Neural cell (in vitro differentiated cells): ENCODE data around the gene TMBIM1.

ENCODE experiments used
- EP300 ChIP-seq: fragments of 450-650 bp; conservative IDR thresholded peaks from 2 replicates; pipeline ENCODE4 v1.6.1; 2014; ENCODE audit warnings: antibody characterized with exemption, mild to moderate bottlenecking, moderate library complexity; ENCODE audit not compliant: poor library complexity, severe bottlenecking
- EZH2 ChIP-seq: fragments of 200-600, 300-800 bp; shearing (Covaris generic), sonication (generic); IDR thresholded peaks from 2 replicates; pipeline ENCODE4 v1.6.1; 2014; ENCODE audit warnings: antibody characterized with exemption, low read length, borderline replicate concordance, mild to moderate bottlenecking; ENCODE audit not compliant: insufficient read depth, poor library complexity, severe bottlenecking
- POLR2AphosphoS5 ChIP-seq: IDR thresholded peaks from 2 replicates; pipeline ENCODE4 v1.6.1; 2012
- SMC3 ChIP-seq: fragments of 450-650 bp; conservative IDR thresholded peaks from 2 replicates; pipeline ENCODE4 v1.6.1; 2014; ENCODE audit warnings: antibody characterized with exemption, mild to moderate bottlenecking, moderate library complexity; ENCODE audit not compliant: poor library complexity
- TF ChIP-seq, protein P1 (sequence below): fragments of 450-650 bp; IDR thresholded peaks from 2 replicates; pipeline ENCODE4 v1.5.1; 2014; ENCODE audit warnings: antibody characterized with exemption, mild to moderate bottlenecking, moderate library complexity; ENCODE audit not compliant: poor library complexity, severe bottlenecking
- TF ChIP-seq, protein P2 (sequence below): IDR thresholded peaks from 2 replicates; pipeline ENCODE4 v1.6.1; 2012; ENCODE audit warnings: borderline replicate concordance

DNA sequence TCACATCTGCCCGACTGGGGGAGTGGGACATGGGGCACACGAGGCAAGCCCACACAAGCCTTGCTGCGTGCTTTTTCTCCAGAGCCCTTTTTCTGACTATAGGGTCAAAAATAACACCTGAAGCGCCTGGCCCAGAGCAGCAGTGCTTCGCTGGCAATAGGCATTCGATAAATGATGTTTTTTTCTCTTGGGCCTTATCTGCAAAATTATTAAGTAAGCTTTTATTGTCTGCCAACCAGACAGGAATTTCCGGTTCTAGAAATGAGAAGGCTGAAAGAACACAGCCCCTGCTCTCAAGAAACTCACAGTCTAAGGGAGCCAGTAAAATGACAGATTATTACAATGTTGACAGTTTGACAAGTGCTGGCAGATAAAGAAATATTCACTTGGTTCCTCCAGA lies 2.7 kb upstream of the TMBIM1 start:
- TF ChIP-seq, protein P1, sequence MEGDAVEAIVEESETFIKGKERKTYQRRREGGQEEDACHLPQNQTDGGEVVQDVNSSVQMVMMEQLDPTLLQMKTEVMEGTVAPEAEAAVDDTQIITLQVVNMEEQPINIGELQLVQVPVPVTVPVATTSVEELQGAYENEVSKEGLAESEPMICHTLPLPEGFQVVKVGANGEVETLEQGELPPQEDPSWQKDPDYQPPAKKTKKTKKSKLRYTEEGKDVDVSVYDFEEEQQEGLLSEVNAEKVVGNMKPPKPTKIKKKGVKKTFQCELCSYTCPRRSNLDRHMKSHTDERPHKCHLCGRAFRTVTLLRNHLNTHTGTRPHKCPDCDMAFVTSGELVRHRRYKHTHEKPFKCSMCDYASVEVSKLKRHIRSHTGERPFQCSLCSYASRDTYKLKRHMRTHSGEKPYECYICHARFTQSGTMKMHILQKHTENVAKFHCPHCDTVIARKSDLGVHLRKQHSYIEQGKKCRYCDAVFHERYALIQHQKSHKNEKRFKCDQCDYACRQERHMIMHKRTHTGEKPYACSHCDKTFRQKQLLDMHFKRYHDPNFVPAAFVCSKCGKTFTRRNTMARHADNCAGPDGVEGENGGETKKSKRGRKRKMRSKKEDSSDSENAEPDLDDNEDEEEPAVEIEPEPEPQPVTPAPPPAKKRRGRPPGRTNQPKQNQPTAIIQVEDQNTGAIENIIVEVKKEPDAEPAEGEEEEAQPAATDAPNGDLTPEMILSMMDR = no peak
- TF ChIP-seq, protein P2, sequence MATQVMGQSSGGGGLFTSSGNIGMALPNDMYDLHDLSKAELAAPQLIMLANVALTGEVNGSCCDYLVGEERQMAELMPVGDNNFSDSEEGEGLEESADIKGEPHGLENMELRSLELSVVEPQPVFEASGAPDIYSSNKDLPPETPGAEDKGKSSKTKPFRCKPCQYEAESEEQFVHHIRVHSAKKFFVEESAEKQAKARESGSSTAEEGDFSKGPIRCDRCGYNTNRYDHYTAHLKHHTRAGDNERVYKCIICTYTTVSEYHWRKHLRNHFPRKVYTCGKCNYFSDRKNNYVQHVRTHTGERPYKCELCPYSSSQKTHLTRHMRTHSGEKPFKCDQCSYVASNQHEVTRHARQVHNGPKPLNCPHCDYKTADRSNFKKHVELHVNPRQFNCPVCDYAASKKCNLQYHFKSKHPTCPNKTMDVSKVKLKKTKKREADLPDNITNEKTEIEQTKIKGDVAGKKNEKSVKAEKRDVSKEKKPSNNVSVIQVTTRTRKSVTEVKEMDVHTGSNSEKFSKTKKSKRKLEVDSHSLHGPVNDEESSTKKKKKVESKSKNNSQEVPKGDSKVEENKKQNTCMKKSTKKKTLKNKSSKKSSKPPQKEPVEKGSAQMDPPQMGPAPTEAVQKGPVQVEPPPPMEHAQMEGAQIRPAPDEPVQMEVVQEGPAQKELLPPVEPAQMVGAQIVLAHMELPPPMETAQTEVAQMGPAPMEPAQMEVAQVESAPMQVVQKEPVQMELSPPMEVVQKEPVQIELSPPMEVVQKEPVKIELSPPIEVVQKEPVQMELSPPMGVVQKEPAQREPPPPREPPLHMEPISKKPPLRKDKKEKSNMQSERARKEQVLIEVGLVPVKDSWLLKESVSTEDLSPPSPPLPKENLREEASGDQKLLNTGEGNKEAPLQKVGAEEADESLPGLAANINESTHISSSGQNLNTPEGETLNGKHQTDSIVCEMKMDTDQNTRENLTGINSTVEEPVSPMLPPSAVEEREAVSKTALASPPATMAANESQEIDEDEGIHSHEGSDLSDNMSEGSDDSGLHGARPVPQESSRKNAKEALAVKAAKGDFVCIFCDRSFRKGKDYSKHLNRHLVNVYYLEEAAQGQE = no peak
- TF ChIP-seq POLR2AphosphoS5 = no peak
- TF ChIP-seq EZH2 = no peak
- TF ChIP-seq SMC3 = no peak
- no peak for TF ChIP-seq EP300
